PC-9 (cell line): ENCODE measurements around the gene ENPP7. TPM values are rescaled to one million over a fixed set of nuclear protein-coding genes. Genes with fewer than 3 reads are reported as not detected.

ENCODE experiments used
- BruUV-seq: library from RNA; stranded (reverse); fragments of 400-500 nt; replicated peaks from 2 replicates; lab custom pipeline; 2021; lab: Mats Ljungman, UMichigan
- CTCF ChIA-PET: fragments of 300-600 bp; sonication (Branson Sonifier 250); formaldehyde crosslinking; loops from one replicate; lab custom pipeline; 2022; ENCODE audit warnings: antibody characterized with exemption; lab: Charles Lee
- POLR2A ChIA-PET: fragments of 300-600 bp; sonication (Branson Sonifier 250); formaldehyde crosslinking; loops from one replicate; lab custom pipeline; 2022; ENCODE audit warnings: antibody characterized with exemption; ENCODE audit not compliant: unreplicated experiment; lab: Charles Lee
- DNase-seq, 2 experiments: peaks; one replicate each; pipeline versions ENCODE4 v3.0.0 to v3.0.0-alpha.2; 2015 to 2022; ENCODE audit warnings: mixed read lengths in 1 of 2
- H2AFZ ChIP-seq: fragments of 200-600 bp; sonication (generic); 2 replicates; pipeline ENCODE4 v1.8.1; 2017; ENCODE audit warnings: antibody characterized with exemption
- H3F3A ChIP-seq: fragments of 200-600 bp; sonication (generic); 2 replicates; pipeline ENCODE4 v1.8.1; 2017; ENCODE audit warnings: antibody characterized with exemption, mild to moderate bottlenecking, low read depth; ENCODE audit not compliant: insufficient read depth
- H3K27ac ChIP-seq: fragments of 200-600 bp; sonication (generic); 2 replicates; pipeline ENCODE4 v1.6.1; 2016; ENCODE audit warnings: mixed run types
- H3K27me3 ChIP-seq: fragments of 200-600 bp; sonication (generic); 2 replicates; pipeline ENCODE4 v1.6.1; 2016; ENCODE audit warnings: low read depth, mixed run types; ENCODE audit not compliant: insufficient read depth
- H3K36me3 ChIP-seq: fragments of 200-600 bp; sonication (generic); 2 replicates; pipeline ENCODE4 v1.6.1; 2016; ENCODE audit warnings: low read depth, mixed run types
- H3K4me1 ChIP-seq: fragments of 200-600 bp; sonication (generic); replicated peaks from 2 replicates; pipeline ENCODE4 v1.6.1; 2016; ENCODE audit warnings: mixed run types; ENCODE audit not compliant: insufficient read depth
- H3K4me2 ChIP-seq: fragments of 200-600 bp; sonication (generic); 2 replicates; pipeline ENCODE4 v1.6.1; 2017; ENCODE audit warnings: mixed run types
- H3K4me3 ChIP-seq: fragments of 200-600 bp; sonication (generic); 2 replicates; pipeline ENCODE4 v1.6.1; 2016; ENCODE audit warnings: mixed run types
- H3K79me2 ChIP-seq: fragments of 200-600 bp; sonication (generic); 2 replicates; pipeline ENCODE4 v1.6.1; 2017; ENCODE audit warnings: low read depth, mixed run types
- H3K9me2 ChIP-seq: fragments of 200-600 bp; sonication (generic); 2 replicates; pipeline ENCODE4 v1.8.1; 2017; ENCODE audit warnings: mild to moderate bottlenecking; ENCODE audit not compliant: insufficient read depth
- H3K9me3 ChIP-seq: fragments of 200-600 bp; sonication (generic); 2 replicates; pipeline ENCODE4 v1.8.1; 2016; ENCODE audit warnings: low read depth; ENCODE audit not compliant: insufficient read depth
- H4K20me1 ChIP-seq: fragments of 200-600 bp; sonication (generic); 2 replicates; pipeline ENCODE4 v1.8.1; 2017; ENCODE audit not compliant: insufficient read depth
- EZH2 ChIP-seq: fragments of 200-600 bp; sonication (generic); IDR thresholded peaks from 2 replicates; pipeline ENCODE4 v1.8.0; 2017; ENCODE audit warnings: antibody characterized with exemption, low read depth
- intact Hi-C: fragments of 100-400 bp; cut with micrococcal nuclease; formaldehyde crosslinking; loops from one replicate; pipeline ENCODE4 v1.10.0; 2022; ENCODE audit not compliant: unreplicated experiment
- total RNA-seq: library from RNA; stranded (reverse); gene quantifications from 2 replicates; pipeline ENCODE4 v1.2.3, GENCODE V29; 2021
- TF ChIP-seq, protein P1 (sequence below): fragments of 200-600 bp; sonication (generic); conservative IDR thresholded peaks from 2 replicates; pipeline ENCODE4 v1.6.1; 2017; ENCODE audit warnings: mixed run types, antibody characterized with exemption, mild to moderate bottlenecking, moderate library complexity

The ENPP7 gene
- total RNA-seq, 1 experiment from 2014 or later = not detected

DNA sequence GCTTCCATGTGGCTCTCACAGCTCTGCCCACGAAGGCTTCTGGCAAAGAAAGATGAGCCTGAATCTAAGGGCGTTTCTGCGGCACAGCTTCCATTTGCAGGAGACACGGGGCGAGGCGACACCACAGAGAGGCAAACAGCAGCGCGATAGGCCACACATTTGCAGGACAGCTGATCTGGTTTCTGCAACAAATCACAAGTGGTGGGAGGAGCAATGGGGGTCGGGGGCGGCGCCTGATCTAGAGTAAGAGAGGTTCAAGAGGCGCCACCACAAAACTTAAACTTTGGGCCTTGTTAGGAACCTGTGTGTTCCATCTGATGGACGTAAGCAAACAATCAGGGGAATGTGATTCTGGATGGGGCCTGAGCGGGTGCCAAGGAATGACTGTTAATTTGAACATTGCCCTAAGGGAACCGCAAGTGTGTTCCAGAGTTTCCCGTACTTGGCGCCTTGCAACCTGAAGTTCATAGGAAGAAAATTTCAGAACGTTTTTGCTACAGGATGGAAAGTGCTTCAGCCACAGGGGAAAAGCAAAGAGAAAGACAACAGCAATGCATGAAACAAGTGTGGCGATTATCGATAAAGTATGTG is 18.9 kb upstream of the ENPP7 start:
- Histone ChIP-seq H3K4me2 (no peak overlapping the region), H3K79me2 (no peaks in the 10 kb centered on the region), H3K27me3 (peaks cover 24% of the 10 kb centered on the region; the same call in 1 of the 2 replicates), H2AFZ (no peak overlapping the region), H3K36me3 (no peaks in the 10 kb centered on the region), H3K9me3 (no peaks in the 10 kb centered on the region), H3K4me1 (no peaks in the 10 kb centered on the region), H3K27ac (no peak overlapping the region), H4K20me1 (no peaks in the 10 kb centered on the region), H3K4me3 (no peak overlapping the region), H3K9me2 (no peaks in the 10 kb centered on the region), H3F3A (no peaks in the 10 kb centered on the region)
- TF ChIP-seq, protein P1, sequence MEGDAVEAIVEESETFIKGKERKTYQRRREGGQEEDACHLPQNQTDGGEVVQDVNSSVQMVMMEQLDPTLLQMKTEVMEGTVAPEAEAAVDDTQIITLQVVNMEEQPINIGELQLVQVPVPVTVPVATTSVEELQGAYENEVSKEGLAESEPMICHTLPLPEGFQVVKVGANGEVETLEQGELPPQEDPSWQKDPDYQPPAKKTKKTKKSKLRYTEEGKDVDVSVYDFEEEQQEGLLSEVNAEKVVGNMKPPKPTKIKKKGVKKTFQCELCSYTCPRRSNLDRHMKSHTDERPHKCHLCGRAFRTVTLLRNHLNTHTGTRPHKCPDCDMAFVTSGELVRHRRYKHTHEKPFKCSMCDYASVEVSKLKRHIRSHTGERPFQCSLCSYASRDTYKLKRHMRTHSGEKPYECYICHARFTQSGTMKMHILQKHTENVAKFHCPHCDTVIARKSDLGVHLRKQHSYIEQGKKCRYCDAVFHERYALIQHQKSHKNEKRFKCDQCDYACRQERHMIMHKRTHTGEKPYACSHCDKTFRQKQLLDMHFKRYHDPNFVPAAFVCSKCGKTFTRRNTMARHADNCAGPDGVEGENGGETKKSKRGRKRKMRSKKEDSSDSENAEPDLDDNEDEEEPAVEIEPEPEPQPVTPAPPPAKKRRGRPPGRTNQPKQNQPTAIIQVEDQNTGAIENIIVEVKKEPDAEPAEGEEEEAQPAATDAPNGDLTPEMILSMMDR = no peak
- TF ChIP-seq EZH2 = no peak
- POLR2A ChIA-PET = no interaction called here
- DNase-seq = no peak
- no TSS peak for BruUV-seq
- CTCF ChIA-PET = no interaction called here
- intact Hi-C loops = no loop called here

DNA sequence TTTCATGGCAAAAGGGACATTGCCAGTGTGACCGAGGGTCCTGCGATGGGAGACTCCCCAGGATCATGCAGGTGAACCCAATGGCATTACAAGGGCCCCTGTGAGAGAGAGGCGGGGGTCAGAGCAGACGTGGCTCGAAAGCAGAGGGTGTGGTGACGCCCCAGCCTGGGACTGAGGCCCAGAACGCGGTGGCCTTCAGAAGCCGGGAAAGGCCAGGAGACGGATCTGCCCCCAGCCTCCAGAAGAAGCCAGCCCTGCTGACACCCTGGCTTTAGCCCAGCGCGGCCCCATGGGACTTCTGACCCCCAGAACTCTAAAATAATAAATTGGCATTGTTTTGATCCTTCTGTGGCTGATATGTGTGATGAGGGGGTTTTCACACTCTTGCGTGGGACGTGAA is 17.4 kb upstream of the ENPP7 start:
- H3K9me3 ChIP-seq = no peaks in the 10 kb centered on the region
- no peaks in the 10 kb centered on the region for H3F3A ChIP-seq
- no peak for DNase-seq
- POLR2A ChIA-PET = no interaction called here
- H3K4me2 ChIP-seq = no peak overlapping the region
- H3K4me3 ChIP-seq = no peak overlapping the region
- TF ChIP-seq, protein P1 = no peak
- no peak for TF ChIP-seq EZH2
- peaks cover 21% of the 10 kb centered on the region; the same call in 1 of the 2 replicates for H3K27me3 ChIP-seq
- H4K20me1 ChIP-seq = no peaks in the 10 kb centered on the region
- H3K4me1 ChIP-seq = no peaks in the 10 kb centered on the region
- H3K36me3 ChIP-seq = no peaks in the 10 kb centered on the region
- H2AFZ ChIP-seq = no peak overlapping the region
- intact Hi-C loops = no loop called here
- CTCF ChIA-PET = no interaction called here
- H3K9me2 ChIP-seq = no peaks in the 10 kb centered on the region
- BruUV-seq = no TSS peak
- no peak overlapping the region for H3K27ac ChIP-seq
- H3K79me2 ChIP-seq = no peaks in the 10 kb centered on the region

- Histone ChIP-seq H3F3A (no peaks in the 10 kb centered on the region), H4K20me1 (no peaks in the 10 kb centered on the region), H3K36me3 (no peaks in the 10 kb centered on the region), H3K4me3 (no peak overlapping the region), H3K79me2 (no peaks in the 10 kb centered on the region), H3K27ac (no peak overlapping the region), H3K9me2 (no peaks in the 10 kb centered on the region), H3K9me3 (no peaks in the 10 kb centered on the region), H3K4me1 (no peaks in the 10 kb centered on the region), H3K27me3 (peaks cover 21% of the 10 kb centered on the region; the same call in 1 of the 2 replicates), H2AFZ (no peak overlapping the region), H3K4me2 (no peak overlapping the region)
- no peak for DNase-seq
- intact Hi-C loops = no loop called here
- TF ChIP-seq, protein P1 = no peak
- TF ChIP-seq EZH2 = no peak
- CTCF ChIA-PET = no interaction called here
- no TSS peak for BruUV-seq
- POLR2A ChIA-PET = interaction anchor here (0.6 kb wide), 1 partner anchor 367 kb away, joined by 3 read pairs; no protein-coding TSS in a partner anchor
Observed at GRCh38 chr17:79714176-79715097, 16.3 kb upstream of the ENPP7 start.
